H9 (cell line): ENCODE data around the gene NDUFAB1. TPM values are rescaled to one million over a fixed set of nuclear protein-coding genes. Genes with fewer than 3 reads are reported as not detected.

Experiments used
- DNase-seq: peaks from one replicate; pipeline ENCODE4 v3.0.0-alpha.2; 2017
- H2AFZ ChIP-seq: one replicate; pipeline ENCODE4 v1.6.1; 2013; ENCODE audit warnings: mild to moderate bottlenecking, low read length, control low read depth, moderate library complexity
- H2AK5ac ChIP-seq: 2 replicates; pipeline ENCODE4 v1.6.1; 2013; ENCODE audit warnings: low read length, control low read depth, mixed read lengths; ENCODE audit not compliant: insufficient read length
- H2BK120ac ChIP-seq: one replicate; pipeline ENCODE4 v1.6.1; 2013; ENCODE audit warnings: low read depth, mild to moderate bottlenecking, low read length, control low read depth, inconsistent platforms; ENCODE audit not compliant: poor library complexity, severe bottlenecking
- H2BK12ac ChIP-seq: 2 replicates; pipeline ENCODE4 v1.6.1; 2013; ENCODE audit warnings: low read length, control low read depth, mixed read lengths, low read depth; ENCODE audit not compliant: insufficient read length
- H2BK15ac ChIP-seq: 2 replicates; pipeline ENCODE4 v1.6.1; 2013; ENCODE audit warnings: low read depth, low read length, control low read depth
- H2BK20ac ChIP-seq: one replicate; pipeline ENCODE4 v1.6.1; 2013; ENCODE audit warnings: low read depth, mild to moderate bottlenecking, low read length, control low read depth, inconsistent platforms; ENCODE audit not compliant: poor library complexity, severe bottlenecking
- H2BK5ac ChIP-seq: 2 replicates; pipeline ENCODE4 v1.6.1; 2013; ENCODE audit warnings: low read length, control low read depth, mixed read lengths; ENCODE audit not compliant: insufficient read length
- H3K14ac ChIP-seq: 2 replicates; pipeline ENCODE4 v1.6.1; 2013; ENCODE audit warnings: low read length, control low read depth; ENCODE audit not compliant: insufficient read depth
- H3K18ac ChIP-seq: 2 replicates; pipeline ENCODE4 v1.6.1; 2013; ENCODE audit warnings: low read depth, mild to moderate bottlenecking, mixed read lengths, low read length, control low read depth; ENCODE audit not compliant: insufficient read length
- H3K23ac ChIP-seq: 2 replicates; pipeline ENCODE4 v1.6.1; 2013; ENCODE audit warnings: low read length, control low read depth, mixed read lengths, low read depth; ENCODE audit not compliant: insufficient read length
- H3K23me2 ChIP-seq: 2 replicates; pipeline ENCODE4 v1.6.1; 2013; ENCODE audit warnings: low read depth, mild to moderate bottlenecking, mixed read lengths, low read length, control low read depth; ENCODE audit not compliant: insufficient read length, poor library complexity, severe bottlenecking
- H3K27ac ChIP-seq: 2 replicates; pipeline ENCODE4 v1.5.1; 2013; ENCODE audit warnings: low read length, control low read depth, mixed read lengths, low read depth; ENCODE audit not compliant: insufficient read length
- H3K27me3 ChIP-seq: 2 replicates; pipeline ENCODE4 v1.6.1; 2013; ENCODE audit warnings: low read length, control low read depth, inconsistent platforms; ENCODE audit not compliant: insufficient read depth
- H3K4ac ChIP-seq: 2 replicates; pipeline ENCODE4 v1.6.1; 2013; ENCODE audit warnings: low read depth, mild to moderate bottlenecking, control low read depth, inconsistent platforms, low read length, moderate library complexity
- H3K4me1 ChIP-seq: 2 replicates; pipeline ENCODE4 v1.6.1; 2013; ENCODE audit warnings: low read length, control low read depth, inconsistent platforms; ENCODE audit not compliant: insufficient read depth
- H3K4me2 ChIP-seq: 2 replicates; pipeline ENCODE4 v1.6.1; 2013; ENCODE audit warnings: low read length, control low read depth, mixed read lengths; ENCODE audit not compliant: insufficient read length, insufficient read depth
- H3K56ac ChIP-seq: 2 replicates; pipeline ENCODE4 v1.6.1; 2013; ENCODE audit warnings: low read depth, mild to moderate bottlenecking, mixed read lengths, low read length, control low read depth; ENCODE audit not compliant: insufficient read length
- H3K79me1 ChIP-seq: 2 replicates; pipeline ENCODE4 v1.6.1; 2013; ENCODE audit warnings: low read depth, mild to moderate bottlenecking, moderate library complexity, low read length, control low read depth, inconsistent platforms; ENCODE audit not compliant: insufficient read depth, poor library complexity, severe bottlenecking
- H3K79me2 ChIP-seq: 2 replicates; pipeline ENCODE4 v1.6.1; 2013; ENCODE audit warnings: low read length, control low read depth, inconsistent platforms; ENCODE audit not compliant: insufficient read depth
- H3K9ac ChIP-seq: 2 replicates; pipeline ENCODE4 v1.6.1; 2013; ENCODE audit warnings: low read length, control low read depth, mixed read lengths; ENCODE audit not compliant: insufficient read length; ENCODE audit errors: extremely low read depth
- H3K9me3 ChIP-seq: one replicate; pipeline ENCODE4 v1.6.1; 2013; ENCODE audit warnings: low read depth, low read length, inconsistent platforms; ENCODE audit not compliant: control insufficient read depth
- H3T11ph ChIP-seq: one replicate; pipeline ENCODE4 v1.6.1; 2013; ENCODE audit warnings: mild to moderate bottlenecking, low read length, control low read depth, inconsistent platforms
- H4K20me1 ChIP-seq: one replicate; pipeline ENCODE4 v1.6.1; 2013; ENCODE audit not compliant: control insufficient read depth, insufficient read length, insufficient read depth
- H4K5ac ChIP-seq: 2 replicates; pipeline ENCODE4 v1.6.1; 2013; ENCODE audit warnings: low read depth, mild to moderate bottlenecking, mixed read lengths, low read length, control low read depth; ENCODE audit not compliant: insufficient read length
- H4K8ac ChIP-seq: replicated peaks from 2 replicates; pipeline ENCODE4 v1.6.1; 2013; ENCODE audit warnings: low read length, control low read depth, mixed read lengths, low read depth; ENCODE audit not compliant: insufficient read length
- H4K91ac ChIP-seq: 2 replicates; pipeline ENCODE4 v1.6.1; 2013; ENCODE audit warnings: low read depth, mild to moderate bottlenecking, moderate library complexity, mixed read lengths, low read length, control low read depth; ENCODE audit not compliant: insufficient read length
- H3K27ac Mint-ChIP-seq, 3 experiments: 2 replicates in 2 of 3; 3 replicates in 1 of 3; pipeline ENCODE4 v1.8.0; 2020 to 2021; ENCODE audit warnings: mixed read lengths in 3 of 3, mild to moderate bottlenecking in 1 of 3, moderate library complexity in 1 of 3
- H3K27me3 Mint-ChIP-seq: 2 replicates; pipeline ENCODE4 v1.8.0; 2021; ENCODE audit warnings: low read depth, mild to moderate bottlenecking, moderate library complexity, mixed read lengths
- H3K36me3 Mint-ChIP-seq, 3 experiments: 2 replicates in 2 of 3; 3 replicates in 1 of 3; pipeline ENCODE4 v1.8.0; 2020 to 2021; ENCODE audit warnings: low read depth in 3 of 3, mixed read lengths in 3 of 3; ENCODE audit not compliant: insufficient read depth in 1 of 3
- H3K4me1 Mint-ChIP-seq, 2 experiments: 2 replicates each; pipeline ENCODE4 v1.8.0; 2020; ENCODE audit warnings: mixed read lengths in 2 of 2
- H3K4me3 Mint-ChIP-seq, 2 experiments: 2 replicates in 1 of 2; 3 replicates in 1 of 2; pipeline ENCODE4 v1.8.0; 2020 to 2021; ENCODE audit warnings: mild to moderate bottlenecking in 2 of 2, mixed read lengths in 2 of 2, moderate library complexity in 1 of 2
- H3K9me3 Mint-ChIP-seq, 2 experiments: 2 replicates in 1 of 2; 3 replicates in 1 of 2; pipeline ENCODE4 v1.8.0; 2020; ENCODE audit warnings: mild to moderate bottlenecking in 2 of 2, mixed read lengths in 2 of 2, moderate library complexity in 1 of 2
- WGBS: extraction: QIAGEN DNeasy Blood & Tissue Kit; methylation state at CpG from one replicate; pipeline ENCODE4 v1.1.7; 2013; ENCODE audit warnings: missing lambda C conversion rate, low lambda C conversion rate, mixed read lengths; ENCODE audit not compliant: insufficient read length; ENCODE audit errors: extremely low coverage; 5-methylcytosine and 5-hydroxymethylcytosine counted together
- total RNA-seq: library from RNA; stranded (reverse); gene quantifications from 2 replicates; pipeline ENCODE4 v1.2.1, GENCODE V29; 2021
- TF ChIP-seq, protein P1 (sequence below): fragments of 200-600 bp; sonication (generic); conservative IDR thresholded peaks from 3 replicates; pipeline ENCODE4 v1.8.0; 2021; ENCODE audit warnings: antibody characterized with exemption, mild to moderate bottlenecking

Gene NDUFAB1
- total RNA-seq, 1 experiment from 2014 or later, result 192 TPM

DNA sequence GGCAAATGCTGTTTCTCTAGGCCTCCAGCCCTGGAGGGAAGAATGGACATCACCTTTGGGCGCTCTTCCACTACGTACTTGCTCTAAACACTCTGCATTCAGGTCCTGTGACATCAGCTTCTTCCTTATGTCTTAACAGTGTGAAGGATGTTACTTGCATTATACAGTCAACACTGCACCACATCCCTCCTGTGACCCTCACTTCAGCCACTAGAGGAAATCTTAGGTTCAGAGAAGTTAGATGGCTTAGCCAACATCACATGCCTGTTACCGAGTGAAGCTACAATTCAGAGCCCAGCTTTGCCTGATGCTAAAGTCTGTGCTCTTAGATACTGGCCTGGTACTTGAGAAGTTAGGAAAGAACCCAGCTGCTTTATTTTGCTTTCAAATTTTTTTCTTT lies 20.3 kb downstream of the NDUFAB1 start:
- Histone ChIP-seq H3K23me2 (no peaks in the 10 kb centered on the region), H3K9ac (no peak overlapping the region), H2BK20ac (no peak overlapping the region), H3K27me3 (no peaks in the 10 kb centered on the region), H4K5ac (no peak overlapping the region), H2BK120ac (no peak overlapping the region), H3K79me2 (no peaks in the 10 kb centered on the region), H4K8ac (no peak overlapping the region), H2BK15ac (no peak overlapping the region), H3K23ac (no peak overlapping the region), H3T11ph (no peak overlapping the region), H2AFZ (no peak overlapping the region), H3K4ac (no peak overlapping the region), H3K18ac (no peak overlapping the region), H3K27ac (no peak overlapping the region), H3K79me1 (no peaks in the 10 kb centered on the region), H3K56ac (no peak overlapping the region), H3K4me1 (no peaks in the 10 kb centered on the region), H2AK5ac (no peak overlapping the region), H3K9me3 (no peaks in the 10 kb centered on the region), H4K20me1 (no peaks in the 10 kb centered on the region), H4K91ac (no peak overlapping the region), H2BK12ac (no peak overlapping the region), H3K14ac (no peak overlapping the region), H3K4me2 (no peak overlapping the region), H2BK5ac (no peak overlapping the region)
- Mint-ChIP-seq H3K4me1 (no peaks in the 10 kb centered on the region), H3K4me3 (no peak overlapping the region), H3K9me3 (no peaks in the 10 kb centered on the region), H3K36me3 (peaks cover 4 to 62% (median 51%) of the 10 kb centered on the region in 3 experiments; a peak in 5 of 7 replicates), H3K27me3 (no peaks in the 10 kb centered on the region; the same call in 1 of the 2 replicates), H3K27ac (peak overlapping the region in 1 of 3 experiments; percentile 44; a peak in 1 of 7 replicates)
- DNase-seq, result no peak
- WGBS, result no CpG with 5 or more reads among the region's 3 CpGs
- TF ChIP-seq, protein P1, sequence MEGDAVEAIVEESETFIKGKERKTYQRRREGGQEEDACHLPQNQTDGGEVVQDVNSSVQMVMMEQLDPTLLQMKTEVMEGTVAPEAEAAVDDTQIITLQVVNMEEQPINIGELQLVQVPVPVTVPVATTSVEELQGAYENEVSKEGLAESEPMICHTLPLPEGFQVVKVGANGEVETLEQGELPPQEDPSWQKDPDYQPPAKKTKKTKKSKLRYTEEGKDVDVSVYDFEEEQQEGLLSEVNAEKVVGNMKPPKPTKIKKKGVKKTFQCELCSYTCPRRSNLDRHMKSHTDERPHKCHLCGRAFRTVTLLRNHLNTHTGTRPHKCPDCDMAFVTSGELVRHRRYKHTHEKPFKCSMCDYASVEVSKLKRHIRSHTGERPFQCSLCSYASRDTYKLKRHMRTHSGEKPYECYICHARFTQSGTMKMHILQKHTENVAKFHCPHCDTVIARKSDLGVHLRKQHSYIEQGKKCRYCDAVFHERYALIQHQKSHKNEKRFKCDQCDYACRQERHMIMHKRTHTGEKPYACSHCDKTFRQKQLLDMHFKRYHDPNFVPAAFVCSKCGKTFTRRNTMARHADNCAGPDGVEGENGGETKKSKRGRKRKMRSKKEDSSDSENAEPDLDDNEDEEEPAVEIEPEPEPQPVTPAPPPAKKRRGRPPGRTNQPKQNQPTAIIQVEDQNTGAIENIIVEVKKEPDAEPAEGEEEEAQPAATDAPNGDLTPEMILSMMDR, result no peak
